A673 (cell line): ENCODE measurements around the gene TANC2. TPM values are rescaled to one million over a fixed set of nuclear protein-coding genes. Genes with fewer than 3 reads are reported as not detected.
A peak's percentile ranks its signal among the peaks of the same experiment; 100 is the strongest.

Source experiments
- BruUV-seq: library from RNA; stranded (reverse); fragments of 400-500 nt; replicated peaks from 2 replicates; lab custom pipeline; 2021; lab: Mats Ljungman, UMichigan
- CTCF ChIA-PET: fragments of 300-600 bp; sonication (Branson Sonifier 250); formaldehyde crosslinking; loops from one replicate; lab custom pipeline; 2022; ENCODE audit warnings: antibody characterized with exemption; lab: Charles Lee
- POLR2A ChIA-PET: fragments of 300-600 bp; sonication (Branson Sonifier 250); formaldehyde crosslinking; loops from one replicate; lab custom pipeline; 2022; ENCODE audit warnings: antibody characterized with exemption; ENCODE audit not compliant: low non-redundant PET; lab: Charles Lee
- DNase-seq: peaks from one replicate; pipeline ENCODE4 v3.0.0-alpha.2; 2015; ENCODE audit warnings: low spot score
- H3K27ac ChIP-seq: fragments of 200-600 bp; sonication (generic); 2 replicates; pipeline ENCODE4 v1.5.1; 2016; ENCODE audit warnings: mixed run types, low read depth, mild to moderate bottlenecking, mixed read lengths, antibody characterized with exemption, low read length; ENCODE audit not compliant: poor library complexity, severe bottlenecking
- H3K27me3 ChIP-seq: fragments of 200-600 bp; sonication (generic); replicated peaks from 2 replicates; pipeline ENCODE4 v1.6.1; 2017; ENCODE audit warnings: mixed run types, low read depth, mild to moderate bottlenecking, mixed read lengths, antibody characterized with exemption, low read length; ENCODE audit not compliant: insufficient read depth, poor library complexity
- H3K36me3 ChIP-seq: fragments of 200-600 bp; sonication (generic); 2 replicates; pipeline ENCODE4 v1.6.1; 2016; ENCODE audit warnings: mixed run types, mild to moderate bottlenecking, mixed read lengths, antibody characterized with exemption, low read length; ENCODE audit not compliant: insufficient read depth, poor library complexity, severe bottlenecking
- H3K4me1 ChIP-seq: fragments of 200-600 bp; sonication (generic); 2 replicates; pipeline ENCODE4 v1.6.1; 2017; ENCODE audit warnings: mixed run types, mild to moderate bottlenecking, mixed read lengths, antibody characterized with exemption, low read length; ENCODE audit not compliant: insufficient read depth, poor library complexity, severe bottlenecking
- H3K4me3 ChIP-seq: fragments of 200-600 bp; sonication (generic); 2 replicates; pipeline ENCODE4 v1.5.1; 2016; ENCODE audit warnings: low read depth, mixed run types, mild to moderate bottlenecking, mixed read lengths, low read length; ENCODE audit not compliant: poor library complexity, severe bottlenecking
- H3K9me3 ChIP-seq: fragments of 200-600 bp; sonication (generic); 2 replicates; pipeline ENCODE4 v1.6.1; 2016; ENCODE audit warnings: mixed run types, low read depth, mild to moderate bottlenecking, mixed read lengths, antibody characterized with exemption, low read length; ENCODE audit not compliant: poor library complexity, severe bottlenecking
- CTCF ChIP-seq: fragments of 300-800, 200-600 bp; sonication (generic); conservative IDR thresholded peaks from 2 replicates; pipeline ENCODE4 v1.5.1; 2017; ENCODE audit warnings: low read depth, mild to moderate bottlenecking, antibody characterized with exemption, low read length, moderate library complexity, mixed read lengths
- EZH2 ChIP-seq: fragments of 200-600 bp; sonication (generic); IDR thresholded peaks from 2 replicates; pipeline ENCODE4 v1.6.1; 2017; ENCODE audit warnings: borderline replicate concordance, low read depth, mild to moderate bottlenecking, mixed read lengths, antibody characterized with exemption, low read length; ENCODE audit not compliant: poor library complexity, severe bottlenecking
- intact Hi-C: fragments of 100-400 bp; cut with micrococcal nuclease; formaldehyde crosslinking; loops from one replicate; pipeline ENCODE4 v1.10.0; 2022; ENCODE audit not compliant: unreplicated experiment
- total RNA-seq: library from RNA; stranded (reverse); gene quantifications from 2 replicates; pipeline ENCODE4 v1.2.3, GENCODE V29; 2021

TANC2 gene
- total RNA-seq, 1 experiment from 2014 or later, result 13.6 TPM

DNA sequence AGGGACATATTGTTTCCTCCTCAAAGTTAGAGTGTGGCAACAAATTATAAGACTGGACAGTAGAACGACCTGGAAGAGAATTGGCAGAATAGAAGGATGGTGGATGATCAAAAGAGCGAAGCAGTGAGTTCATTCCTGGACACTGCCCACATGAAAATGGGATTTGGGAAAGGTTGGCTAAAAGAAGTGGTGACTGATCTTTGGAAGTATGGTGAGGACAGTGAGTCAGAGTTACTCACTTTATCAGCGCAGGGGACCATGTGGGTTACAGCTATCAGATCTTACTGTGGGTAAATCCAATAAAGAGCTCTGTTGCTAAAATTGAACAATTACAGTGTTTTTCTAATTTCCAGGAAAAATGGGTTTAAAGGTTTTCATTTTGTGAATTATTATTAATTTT is 2.7 kb upstream of the TANC2 start:
- intact Hi-C loops, result no loop called here
- DNase-seq, result no peak
- BruUV-seq, result no TSS peak
- Histone ChIP-seq H3K36me3 (no peaks in the 10 kb centered on the region), H3K4me3 (no peak overlapping the region), H3K9me3 (no peaks in the 10 kb centered on the region), H3K27ac (no peak overlapping the region), H3K27me3 (peaks cover 4% of the 10 kb centered on the region), H3K4me1 (peaks cover 7% of the 10 kb centered on the region)
- ChIA-PET CTCF (interaction anchor here (0.6 kb wide), 1 partner anchor 26 kb away, joined by 4 read pairs; no protein-coding TSS in a partner anchor), POLR2A (no interaction called here)
- TF ChIP-seq CTCF (no peak), EZH2 (no peak)

DNA sequence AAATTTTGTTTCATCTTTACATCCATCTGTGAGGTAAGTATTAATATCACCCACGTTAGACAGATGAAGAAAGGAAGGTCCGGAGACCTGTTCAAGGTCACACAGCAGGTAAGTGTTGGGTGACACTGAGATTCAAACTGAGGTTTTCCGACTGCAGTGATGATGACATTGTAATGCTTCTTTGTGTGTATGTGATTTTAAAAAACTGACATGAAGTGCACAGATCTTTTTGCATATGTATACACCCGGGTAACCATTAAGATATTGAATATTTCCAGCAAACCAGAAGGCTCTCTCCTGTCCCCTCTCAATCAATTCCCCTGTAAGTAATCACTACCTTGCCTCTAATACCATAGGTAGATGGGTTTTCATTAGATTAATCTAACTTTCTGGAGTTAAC is 1.5 kb upstream of the TANC2 start:
- BruUV-seq, result no TSS peak
- H3K27me3 ChIP-seq, result peaks cover 4% of the 10 kb centered on the region
- POLR2A ChIA-PET, result no interaction called here
- DNase-seq, result no peak
- CTCF ChIA-PET, result interaction anchor here (0.6 kb wide), 1 partner anchor 790 kb away, joined by 13 read pairs; no protein-coding TSS in a partner anchor
- H3K27ac ChIP-seq, result no peak overlapping the region
- TF ChIP-seq EZH2 (no peak), CTCF (no peak)
- peaks cover 7% of the 10 kb centered on the region for H3K4me1 ChIP-seq
- no peaks in the 10 kb centered on the region for H3K9me3 ChIP-seq
- no peaks in the 10 kb centered on the region for H3K36me3 ChIP-seq
- H3K4me3 ChIP-seq, result no peak overlapping the region
- intact Hi-C loops, result no loop called here

- intact Hi-C loops, result loop anchor here (5.0 kb wide), 1 partner anchor 413 kb away; no protein-coding TSS in a partner anchor
- POLR2A ChIA-PET, result no interaction called here
Measured at GRCh38 chr17:62965174-62965685, 805 bp upstream of the TANC2 start.

More at GRCh38 chr17:62965174-62965685, 805 bp upstream of the TANC2 start:
- Histone ChIP-seq H3K27ac (peak overlapping the region; percentile 45), H3K9me3 (no peaks in the 10 kb centered on the region), H3K36me3 (no peaks in the 10 kb centered on the region), H3K4me3 (peak overlapping the region; percentile 50), H3K27me3 (peaks cover 4% of the 10 kb centered on the region), H3K4me1 (peaks cover 7% of the 10 kb centered on the region)
- CTCF ChIA-PET, result interaction anchor here (0.6 kb wide), 1 partner anchor 791 kb away, joined by 13 read pairs; no protein-coding TSS in a partner anchor
- TF ChIP-seq EZH2 (no peak), CTCF (no peak)
- BruUV-seq, result no TSS peak
- no peak for DNase-seq
